Suprapubic skin (tissue), 4 donors: ENCODE data around the gene ARID5B.

Source experiments
- CTCF ChIP-seq, 2 donors: fragments of 200-600 bp in 1 of 2; fragments of 450-650 bp in 1 of 2; sonication (generic) in 1 of 2; IDR thresholded peaks; one replicate each; pipeline ENCODE4 v1.5.1; 2016 to 2019; ENCODE audit warnings: antibody characterized with exemption in 2 of 2, mild to moderate bottlenecking in 1 of 2, moderate library complexity in 1 of 2
- EP300 ChIP-seq: sonication (generic); formaldehyde crosslinking; IDR thresholded peaks from one replicate; pipeline ENCODE4 v1.6.1; 2017; ENCODE audit warnings: antibody characterized with exemption
- POLR2A ChIP-seq, 2 donors: fragments of 450-650 bp; IDR thresholded peaks; one replicate each; pipeline ENCODE4 v1.6.1; 2017; ENCODE audit warnings: antibody characterized with exemption in 2 of 2, mild to moderate bottlenecking in 2 of 2, moderate library complexity in 2 of 2
- POLR2AphosphoS5 ChIP-seq, 3 donors: sonication (generic); formaldehyde crosslinking; IDR thresholded peaks; one replicate each; pipeline ENCODE4 v1.6.1; 2017; ENCODE audit warnings: antibody characterized with exemption in 3 of 3

- no peak for TF ChIP-seq CTCF (IDR thresholded peaks at IDR 0.05)
- no peak for TF ChIP-seq POLR2A (IDR thresholded peaks at IDR 0.05)
- TF ChIP-seq EP300: no peak
- no peak for TF ChIP-seq POLR2AphosphoS5 (IDR thresholded peaks at IDR 0.05)
Observed at GRCh38 chr10:62081341-62082270, 180.1 kb downstream of the ARID5B start.
